HG02759 (cell line): ENCODE measurements around the gene TSEN34.
A peak's percentile ranks its signal among the peaks of the same experiment; 100 is the strongest.
"Not testable (repeated sequence)": the region's sequence is repeated elsewhere in the genome, so short reads cannot be mapped to it uniquely, and the experiment has no call there.

Experiments used
- ATAC-seq: cut with Tn5 transposase; IDR thresholded peaks from one replicate; pipeline ENCODE4 v1.9.1; 2021; ENCODE audit warnings: mild to moderate bottlenecking, moderate library complexity; ENCODE audit not compliant: unreplicated experiment

Gene TSEN34

DNA sequence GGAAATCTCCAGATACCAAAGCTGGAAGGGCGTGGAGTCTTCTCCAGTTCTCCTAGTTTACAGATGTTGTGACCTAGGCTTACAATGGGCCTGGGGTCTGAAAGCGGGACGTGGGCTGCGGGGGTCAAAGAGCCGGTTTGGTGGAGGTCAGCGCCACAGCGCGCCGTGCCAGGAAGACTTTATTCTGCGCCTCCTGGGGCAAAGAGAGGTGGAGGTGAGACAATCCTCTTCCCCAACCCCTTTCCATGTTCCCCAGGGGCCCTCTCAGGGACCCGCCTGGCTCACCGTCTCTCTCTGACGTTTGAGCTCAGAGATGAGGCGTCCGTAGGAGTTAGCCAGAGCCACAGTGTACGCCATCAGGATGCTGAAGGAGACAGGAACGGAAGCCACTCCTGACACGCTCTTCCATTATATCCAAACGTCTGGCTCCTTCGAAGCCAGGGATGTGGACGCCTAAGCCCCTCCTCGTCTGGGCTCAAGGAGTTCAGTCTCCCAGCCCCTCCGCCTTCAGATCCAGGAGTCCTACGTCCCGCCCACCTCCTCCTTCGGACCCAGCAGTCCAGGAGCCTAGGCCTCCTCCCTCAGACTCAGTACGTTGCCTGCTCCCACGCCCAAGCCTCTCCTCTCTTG lies 30.8 kb upstream of the TSEN34 start:
- no peak for ATAC-seq

DNA sequence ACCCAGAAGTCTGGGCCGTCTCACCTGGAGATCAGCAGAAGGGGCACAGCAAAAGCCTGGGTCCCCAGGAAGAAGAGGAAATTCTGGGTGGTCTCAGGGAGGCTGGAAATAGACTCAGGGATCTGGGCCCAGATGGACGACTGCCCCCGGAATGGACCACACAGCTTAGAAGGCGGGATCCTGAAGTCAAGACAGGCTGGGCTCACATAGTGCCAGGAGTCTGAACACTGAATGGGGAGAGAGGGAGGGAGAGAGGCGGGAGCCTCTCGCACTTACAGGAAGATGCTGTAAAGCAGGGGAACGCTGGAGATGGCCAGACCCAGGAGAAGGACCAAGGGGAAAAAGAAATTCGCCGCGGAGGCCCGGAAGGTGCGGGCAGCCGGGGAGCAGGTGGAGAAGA lies 30.3 kb upstream of the TSEN34 start:
- no peak for ATAC-seq

- ATAC-seq, result no peak
Measured at GRCh38 chr19:54162241-54162805, 28.8 kb upstream of the TSEN34 start.

- no peak for ATAC-seq
Measured at GRCh38 chr19:54162884-54163283, 28.2 kb upstream of the TSEN34 start.

- no peak for ATAC-seq
Measured at GRCh38 chr19:54164369-54165068, 26.6 kb upstream of the TSEN34 start.

GRCh38 chr19:54165222-54165621 lies 25.9 kb upstream of the TSEN34 start:
- no peak for ATAC-seq

- ATAC-seq, result peak; percentile 70
Measured at GRCh38 chr19:54168174-54168917, 22.8 kb upstream of the TSEN34 start.

DNA sequence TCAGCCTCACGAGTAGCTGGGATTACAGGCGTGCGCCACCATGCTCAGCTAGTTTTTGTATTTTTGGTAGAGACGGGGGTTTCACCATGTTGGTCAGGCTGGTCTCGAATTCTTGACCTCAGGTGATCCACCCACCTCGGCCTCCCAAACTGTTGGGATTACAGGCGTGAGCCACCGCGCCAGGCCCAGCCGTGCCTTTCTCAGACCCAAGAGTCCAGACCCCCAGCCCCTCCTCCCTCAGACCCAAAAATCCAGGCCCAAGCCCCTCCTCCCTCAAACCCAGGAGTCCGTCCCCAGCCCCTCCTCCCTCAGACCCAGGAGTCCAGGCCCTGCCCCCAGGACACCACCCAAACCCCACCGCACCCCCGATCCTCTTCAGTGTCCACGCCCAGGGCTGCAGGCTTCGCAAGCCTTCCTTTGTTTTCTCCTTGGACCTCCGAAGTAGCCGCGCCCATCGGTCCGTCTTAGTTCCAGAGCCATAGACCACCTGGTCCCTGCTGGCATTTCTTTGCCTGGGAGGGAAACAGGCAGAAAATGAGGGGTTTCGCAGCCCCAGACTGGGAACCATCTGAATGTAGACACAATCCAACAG lies 21.9 kb upstream of the TSEN34 start:
- ATAC-seq, result no peak

GRCh38 chr19:54171736-54172431 lies 19.2 kb upstream of the TSEN34 start:
- not testable (repeated sequence) for ATAC-seq

DNA sequence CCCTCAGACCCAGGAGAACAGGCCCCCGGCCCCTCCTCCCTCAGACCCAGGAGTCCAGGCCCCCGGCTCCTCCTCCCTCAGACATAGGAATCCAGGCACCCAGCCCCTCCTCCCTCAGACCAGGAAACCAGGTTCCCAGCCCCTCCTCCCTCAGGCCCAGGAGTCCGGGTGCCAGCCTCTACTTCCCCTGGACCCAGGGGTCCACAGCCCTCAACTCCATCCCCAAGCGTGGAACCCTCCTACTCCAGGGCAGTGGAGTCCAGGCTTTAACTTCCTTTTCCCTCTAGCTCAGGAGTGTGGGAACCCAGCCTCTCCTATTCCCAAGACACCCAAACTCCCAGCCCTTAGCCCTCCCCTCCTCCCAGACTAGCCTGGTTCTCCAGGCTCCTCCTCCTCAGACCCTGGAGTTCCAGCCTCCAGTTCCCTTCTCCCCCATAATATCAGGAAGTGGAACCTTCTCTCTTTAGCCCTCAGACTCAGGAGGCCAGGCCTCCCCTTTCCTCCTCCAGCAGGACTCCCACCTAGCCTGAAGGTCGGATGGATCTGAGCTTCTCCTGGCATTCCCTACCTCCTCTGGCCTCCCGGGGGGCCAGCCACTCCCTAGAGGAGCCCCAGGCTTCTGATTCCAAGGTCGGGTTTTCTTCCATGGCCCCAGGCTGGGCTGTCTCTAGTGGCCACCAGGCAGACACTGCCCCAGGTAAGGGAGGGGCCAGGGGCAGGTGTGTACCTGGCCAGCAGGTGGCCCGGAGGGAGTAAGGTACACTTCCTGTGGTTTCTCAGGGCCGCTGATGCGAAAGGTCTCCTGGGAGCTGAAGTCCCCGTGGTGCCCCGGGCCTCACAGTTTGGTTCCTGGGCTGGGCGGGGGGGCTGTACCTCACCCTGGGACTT lies 18.4 kb upstream of the TSEN34 start, which contains the start of gene TMC4:
TMC4 (minus strand) TSS at position 690 of the 888 bp plus-strand sequence; CDS start at position 647, 43 bp downstream.
- ATAC-seq, result no peak

DNA sequence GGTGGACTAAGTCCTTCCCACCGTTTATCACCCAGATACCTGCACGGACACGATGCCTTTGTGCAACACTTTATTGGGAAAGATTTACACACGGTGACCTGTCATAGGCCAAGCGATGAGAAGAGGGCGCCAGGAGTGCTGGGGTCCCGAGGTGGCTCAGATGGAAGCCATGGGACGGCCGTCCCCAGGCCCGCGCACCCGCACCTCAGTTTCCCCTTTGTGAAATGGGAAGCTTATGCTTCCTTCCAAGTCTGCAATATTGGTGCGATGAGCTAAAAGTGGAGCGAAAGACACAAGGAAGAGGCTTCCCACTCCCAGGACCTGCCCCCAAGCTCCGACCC lies 17.8 kb upstream of the TSEN34 start:
- ATAC-seq, result no peak

DNA sequence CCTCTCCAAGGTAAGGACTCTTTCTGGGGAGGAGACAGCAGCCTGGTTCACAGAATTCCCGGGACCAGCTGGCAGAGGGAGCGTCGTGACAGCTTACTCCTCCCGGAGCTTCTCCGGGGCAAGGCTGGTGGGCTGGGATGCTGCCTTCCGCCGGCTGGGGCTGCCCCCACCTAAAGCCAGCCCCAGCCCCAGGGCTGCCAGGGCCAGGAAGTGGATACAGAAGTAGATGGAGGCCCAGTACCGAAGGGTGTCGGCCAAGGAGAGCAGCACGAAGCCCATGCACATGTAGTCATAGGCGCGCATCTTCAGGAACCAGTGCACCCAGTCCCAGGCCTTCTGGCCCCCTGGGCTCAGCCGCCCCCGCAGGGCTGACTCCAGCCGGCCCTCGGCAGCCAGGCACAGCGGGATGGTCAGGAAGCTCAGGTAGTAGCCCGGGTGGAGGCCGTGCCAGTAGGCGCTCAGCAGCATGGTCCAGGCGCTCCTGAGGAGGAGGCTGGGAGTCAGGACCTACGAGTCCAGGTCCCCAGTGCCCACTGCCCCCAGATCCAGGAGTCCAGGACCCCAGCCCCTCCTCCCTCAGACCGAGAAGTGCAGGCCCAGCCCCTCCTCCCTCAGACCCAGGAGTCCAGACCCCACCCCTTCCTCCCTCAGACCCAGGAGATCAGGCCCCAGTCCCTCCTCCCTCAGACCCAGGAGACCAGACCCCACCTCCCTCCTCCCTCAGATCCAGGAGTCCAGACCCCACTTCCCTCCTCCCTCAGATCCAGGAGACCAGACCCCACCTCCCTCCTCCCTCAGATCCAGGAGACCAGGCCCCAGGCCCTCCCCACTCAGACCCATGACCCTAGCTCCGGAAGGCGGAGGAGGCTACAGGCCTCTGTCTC lies 16.9 kb upstream of the TSEN34 start:
- ATAC-seq, result no peak

DNA sequence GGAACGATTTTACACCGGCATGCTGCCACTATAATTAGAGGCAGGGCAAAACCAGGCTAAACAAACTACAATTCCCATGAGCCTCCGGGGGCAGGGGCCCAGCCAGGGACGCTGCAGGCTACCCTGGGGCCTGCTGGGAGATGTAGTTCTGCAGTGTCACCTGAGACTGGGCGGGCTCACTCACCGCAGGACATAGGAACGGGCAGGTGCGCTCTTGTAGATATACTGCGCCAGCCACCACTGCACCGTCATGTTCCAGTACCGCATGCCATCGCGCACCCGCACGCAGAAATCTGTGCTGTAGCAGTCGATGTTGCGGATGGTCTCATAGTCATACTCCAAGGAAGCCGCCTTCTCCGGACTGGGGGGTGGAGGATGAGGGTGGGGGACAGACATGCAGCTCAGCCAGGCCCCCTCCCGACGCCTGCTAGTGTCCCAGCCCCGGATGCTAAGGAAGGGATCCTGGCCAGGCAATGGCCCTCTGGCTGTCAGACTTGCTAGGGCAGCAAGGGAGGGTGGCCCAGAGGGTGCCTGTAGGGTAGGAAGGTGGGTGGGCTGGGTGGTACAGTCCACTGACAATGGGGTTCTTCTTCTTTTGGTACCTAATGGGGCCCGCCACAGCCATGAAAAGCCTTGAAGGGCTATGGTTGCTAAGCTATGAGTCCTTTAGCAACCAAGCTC lies 12.4 kb upstream of the TSEN34 start:
- no peak for ATAC-seq

DNA sequence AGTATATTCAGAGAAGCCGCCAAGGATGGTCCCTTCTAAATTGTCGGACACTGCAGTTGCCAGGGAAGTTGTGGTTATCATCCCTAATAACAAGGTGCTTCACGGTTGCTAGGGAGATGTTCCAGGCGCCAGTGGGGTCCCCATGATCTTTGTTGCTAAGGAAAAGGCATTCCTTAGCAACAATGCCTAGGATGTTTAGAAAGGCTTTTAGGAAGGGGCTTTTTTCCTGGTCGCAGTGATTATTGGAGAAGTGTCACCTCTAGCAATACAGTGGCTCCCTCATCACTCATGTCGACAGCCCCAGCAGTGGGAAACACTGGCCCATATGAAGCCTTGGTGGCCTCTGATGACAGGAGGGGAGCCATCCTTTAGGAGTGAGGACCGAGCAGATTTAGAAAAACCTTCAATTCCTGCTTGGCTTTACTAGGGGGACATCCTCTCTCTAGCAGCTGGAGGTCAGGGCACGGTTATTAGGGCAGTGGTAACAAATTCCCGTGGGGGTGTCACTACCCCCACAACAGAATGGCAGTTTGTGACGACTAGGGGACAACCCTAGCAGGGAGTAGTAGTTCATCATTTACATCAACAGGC lies 11.8 kb upstream of the TSEN34 start:
- ATAC-seq, result no peak

DNA sequence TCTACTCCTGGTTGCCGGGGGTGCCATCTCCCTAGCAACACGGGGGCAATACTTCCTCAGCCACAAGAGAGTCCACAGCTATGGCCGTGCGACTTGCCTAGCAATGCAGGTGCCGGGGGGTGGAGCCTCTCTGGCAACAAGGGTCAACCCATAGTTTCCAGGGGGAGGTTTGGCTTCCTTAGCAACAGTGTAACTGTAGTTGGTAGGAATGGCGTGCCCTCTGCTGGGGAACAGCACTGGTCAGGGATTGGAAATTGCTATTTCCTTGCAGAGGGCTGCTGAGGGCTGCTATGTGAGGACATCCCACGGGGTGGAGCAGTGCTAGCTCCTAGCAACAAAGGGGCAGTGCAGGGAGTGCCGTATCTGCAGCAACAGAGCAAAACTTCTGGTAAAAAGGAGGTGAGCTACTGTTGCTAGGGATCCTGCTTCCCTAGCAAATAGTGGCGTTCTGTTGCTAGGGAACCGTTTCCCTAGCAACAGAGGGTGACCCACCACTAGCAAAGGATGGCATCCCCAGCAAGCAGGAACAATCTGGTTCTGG lies 11.1 kb upstream of the TSEN34 start:
- no peak for ATAC-seq

- ATAC-seq, result no peak
Measured at GRCh38 chr19:54180691-54181091, 10.4 kb upstream of the TSEN34 start.

- ATAC-seq, result not testable (repeated sequence)
Measured at GRCh38 chr19:54181894-54182293, 9.2 kb upstream of the TSEN34 start.
